Activated CD4-positive, alpha-beta memory T cell treated with anti-CD3 and anti-CD28 coated beads for 36 hours (primary cell): Measurements from ENCODE around the gene CCDC85C. TPM values are rescaled to one million over a fixed set of nuclear protein-coding genes. Genes with fewer than 3 reads are reported as not detected.

Experiments
- CTCF ChIA-PET: fragments of 350-600 bp; sonication (Branson Sonifier 250); formaldehyde crosslinking; loops from one replicate; lab custom pipeline; 2021; ENCODE audit warnings: antibody characterized with exemption, inconsistent platforms; lab: Charles Lee
- POLR2A ChIA-PET: fragments of 350-600 bp; sonication (Branson Sonifier 250); formaldehyde crosslinking; loops from one replicate; lab custom pipeline; 2021; ENCODE audit warnings: antibody characterized with exemption; lab: Charles Lee
- DNase-seq: peaks from one replicate; pipeline ENCODE4 v3.0.0-alpha.2; 2020
- H3K27ac Mint-ChIP-seq: one replicate; pipeline ENCODE4 v1.8.0; 2021; ENCODE audit warnings: mixed read lengths
- H3K27me3 Mint-ChIP-seq: one replicate; pipeline ENCODE4 v1.8.0; 2021; ENCODE audit warnings: mixed read lengths
- H3K36me3 Mint-ChIP-seq: one replicate; pipeline ENCODE4 v1.8.0; 2021; ENCODE audit warnings: mixed read lengths
- H3K4me1 Mint-ChIP-seq: one replicate; pipeline ENCODE4 v1.8.0; 2021; ENCODE audit warnings: low read depth, mixed read lengths
- H3K4me3 Mint-ChIP-seq: one replicate; pipeline ENCODE4 v1.8.0; 2021; ENCODE audit warnings: mild to moderate bottlenecking, mixed read lengths
- H3K9me3 Mint-ChIP-seq: one replicate; pipeline ENCODE4 v1.8.0; 2021; ENCODE audit warnings: mixed read lengths
- intact Hi-C: fragments of 100-400 bp; cut with micrococcal nuclease; formaldehyde crosslinking; loops from one replicate; pipeline ENCODE4 v1.15.1; 2023
- total RNA-seq, 2 experiments: library from RNA; stranded (reverse); gene quantifications; one replicate each; pipeline ENCODE4 v1.2.3, GENCODE V29; 2021

CCDC85C gene
- total RNA-seq, 2 experiments from 2014 or later, result 10.7 to 12.3 TPM

- intact Hi-C loops, result no loop called here
- ChIA-PET POLR2A (no interaction called here), CTCF (no interaction called here)
- Mint-ChIP-seq H3K27ac (no peak overlapping the region), H3K27me3 (no peaks in the 10 kb centered on the region), H3K9me3 (no peaks in the 10 kb centered on the region), H3K4me1 (peaks cover 2% of the 10 kb centered on the region), H3K36me3 (no peaks in the 10 kb centered on the region), H3K4me3 (no peak overlapping the region)
- DNase-seq, result no peak
Observed at GRCh38 chr14:99564926-99565259, 39.1 kb downstream of the CCDC85C start.

GRCh38 chr14:99564256-99564925 is 39.6 kb downstream of the CCDC85C start:
- Mint-ChIP-seq H3K9me3 (no peaks in the 10 kb centered on the region), H3K4me1 (peaks cover 2% of the 10 kb centered on the region), H3K36me3 (no peaks in the 10 kb centered on the region), H3K27ac (no peak overlapping the region), H3K4me3 (no peak overlapping the region), H3K27me3 (no peaks in the 10 kb centered on the region)
- ChIA-PET CTCF (no interaction called here), POLR2A (no interaction called here)
- intact Hi-C loops, result no loop called here
- no peak for DNase-seq

- H3K36me3 Mint-ChIP-seq, result no peaks in the 10 kb centered on the region
- peaks cover 2% of the 10 kb centered on the region for H3K4me1 Mint-ChIP-seq
- no peak for DNase-seq
- H3K27ac Mint-ChIP-seq, result no peak overlapping the region
- no peaks in the 10 kb centered on the region for H3K27me3 Mint-ChIP-seq
- POLR2A ChIA-PET, result no interaction called here
- CTCF ChIA-PET, result no interaction called here
- H3K4me3 Mint-ChIP-seq, result no peak overlapping the region
- H3K9me3 Mint-ChIP-seq, result peaks cover 2% of the 10 kb centered on the region
- intact Hi-C loops, result no loop called here
Observed at GRCh38 chr14:99563749-99564129, 40.3 kb downstream of the CCDC85C start.

- H3K36me3 Mint-ChIP-seq, result no peaks in the 10 kb centered on the region
- peaks cover 2% of the 10 kb centered on the region for H3K9me3 Mint-ChIP-seq
- H3K4me3 Mint-ChIP-seq, result no peak overlapping the region
- ChIA-PET CTCF (no interaction called here), POLR2A (no interaction called here)
- intact Hi-C loops, result no loop called here
- H3K27ac Mint-ChIP-seq, result no peak overlapping the region
- DNase-seq, result no peak
- no peaks in the 10 kb centered on the region for H3K27me3 Mint-ChIP-seq
- H3K4me1 Mint-ChIP-seq, result peaks cover 2% of the 10 kb centered on the region
Observed at GRCh38 chr14:99562856-99563748, 40.9 kb downstream of the CCDC85C start.

GRCh38 chr14:99561864-99562263 is 42.1 kb downstream of the CCDC85C start:
- CTCF ChIA-PET, result no interaction called here
- no peaks in the 10 kb centered on the region for H3K36me3 Mint-ChIP-seq
- H3K4me1 Mint-ChIP-seq, result peaks cover 2% of the 10 kb centered on the region
- no peak for DNase-seq
- intact Hi-C loops, result no loop called here
- H3K27me3 Mint-ChIP-seq, result no peaks in the 10 kb centered on the region
- no peak overlapping the region for H3K27ac Mint-ChIP-seq
- H3K4me3 Mint-ChIP-seq, result no peak overlapping the region
- POLR2A ChIA-PET, result no interaction called here
- H3K9me3 Mint-ChIP-seq, result peaks cover 2% of the 10 kb centered on the region

GRCh38 chr14:99560922-99561683 is 42.9 kb downstream of the CCDC85C start:
- intact Hi-C loops, result no loop called here
- H3K27ac Mint-ChIP-seq, result no peak overlapping the region
- no peak overlapping the region for H3K4me3 Mint-ChIP-seq
- CTCF ChIA-PET, result no interaction called here
- no peaks in the 10 kb centered on the region for H3K36me3 Mint-ChIP-seq
- peaks cover 2% of the 10 kb centered on the region for H3K4me1 Mint-ChIP-seq
- H3K27me3 Mint-ChIP-seq, result no peaks in the 10 kb centered on the region
- H3K9me3 Mint-ChIP-seq, result peaks cover 2% of the 10 kb centered on the region
- DNase-seq, result no peak
- POLR2A ChIA-PET, result no interaction called here

- Mint-ChIP-seq H3K27ac (no peak overlapping the region), H3K4me1 (peaks cover 2% of the 10 kb centered on the region), H3K4me3 (no peak overlapping the region), H3K36me3 (no peaks in the 10 kb centered on the region), H3K9me3 (peaks cover 2% of the 10 kb centered on the region), H3K27me3 (no peaks in the 10 kb centered on the region)
- no peak for DNase-seq
- ChIA-PET POLR2A (no interaction called here), CTCF (no interaction called here)
- intact Hi-C loops, result no loop called here
Observed at GRCh38 chr14:99560403-99560802, 43.6 kb downstream of the CCDC85C start.

GRCh38 chr14:99559286-99559990 is 44.6 kb downstream of the CCDC85C start:
- DNase-seq, result no peak
- Mint-ChIP-seq H3K27ac (no peak overlapping the region), H3K27me3 (no peaks in the 10 kb centered on the region), H3K4me1 (peaks cover 2% of the 10 kb centered on the region), H3K36me3 (no peaks in the 10 kb centered on the region), H3K9me3 (peaks cover 2% of the 10 kb centered on the region), H3K4me3 (no peak overlapping the region)
- intact Hi-C loops, result no loop called here
- CTCF ChIA-PET, result no interaction called here
- POLR2A ChIA-PET, result no interaction called here

GRCh38 chr14:99556134-99556791 is 47.7 kb downstream of the CCDC85C start:
- ChIA-PET CTCF (no interaction called here), POLR2A (no interaction called here)
- Mint-ChIP-seq H3K4me1 (peaks cover 1% of the 10 kb centered on the region), H3K36me3 (no peaks in the 10 kb centered on the region), H3K4me3 (no peak overlapping the region), H3K27me3 (no peaks in the 10 kb centered on the region), H3K27ac (no peak overlapping the region), H3K9me3 (peaks cover 2% of the 10 kb centered on the region)
- intact Hi-C loops, result no loop called here
- DNase-seq, result no peak

GRCh38 chr14:99554757-99555531 is 49.1 kb downstream of the CCDC85C start:
- Mint-ChIP-seq H3K36me3 (no peaks in the 10 kb centered on the region), H3K4me3 (no peak overlapping the region), H3K27me3 (no peaks in the 10 kb centered on the region), H3K4me1 (peaks cover 2% of the 10 kb centered on the region), H3K27ac (no peak overlapping the region), H3K9me3 (peaks cover 2% of the 10 kb centered on the region)
- POLR2A ChIA-PET, result no interaction called here
- intact Hi-C loops, result no loop called here
- DNase-seq, result no peak
- CTCF ChIA-PET, result no interaction called here

GRCh38 chr14:99554184-99554583 is 49.8 kb downstream of the CCDC85C start:
- no peak overlapping the region for H3K27ac Mint-ChIP-seq
- no peaks in the 10 kb centered on the region for H3K27me3 Mint-ChIP-seq
- H3K4me3 Mint-ChIP-seq, result no peak overlapping the region
- intact Hi-C loops, result no loop called here
- H3K4me1 Mint-ChIP-seq, result peaks cover 2% of the 10 kb centered on the region
- H3K9me3 Mint-ChIP-seq, result peaks cover 2% of the 10 kb centered on the region
- DNase-seq, result no peak
- POLR2A ChIA-PET, result no interaction called here
- CTCF ChIA-PET, result no interaction called here
- H3K36me3 Mint-ChIP-seq, result no peaks in the 10 kb centered on the region
